HepG2 (cell line): ENCODE measurements around the gene PRM2. TPM values are rescaled to one million over a fixed set of nuclear protein-coding genes. Genes with fewer than 3 reads are reported as not detected.

Experiments
- ASH2L ChIP-seq: fragments of 300-600, 200-600 bp; sonication (generic); IDR thresholded peaks from 2 replicates; pipeline ENCODE4 v1.7.0; 2017; ENCODE audit warnings: low read depth, mild to moderate bottlenecking, moderate library complexity, mixed read lengths, low read length; ENCODE audit not compliant: insufficient read length
- FOXK2 ChIP-seq: fragments of 450-650 bp; IDR thresholded peaks from 2 replicates; pipeline ENCODE4 v1.6.1; 2016
- FOXP4 ChIP-seq: sonication (generic); formaldehyde crosslinking; IDR thresholded peaks from 2 replicates; pipeline ENCODE4 v1.4.0; 2020; ENCODE audit warnings: missing genetic modification reagents
- KDM1A ChIP-seq: IDR thresholded peaks from 2 replicates; pipeline ENCODE4 v1.6.1; 2016; ENCODE audit warnings: missing compliant biosample characterization
- KLF16 ChIP-seq, 2 experiments: sonication (generic) in 1 of 2; formaldehyde crosslinking in 1 of 2; IDR thresholded peaks; 2 replicates each; pipeline versions ENCODE4 v1.6.1 to v1.8.0; 2016 to 2023; ENCODE audit warnings: missing genetic modification reagents in 2 of 2, missing compliant biosample characterization in 1 of 2
- MED1 ChIP-seq: sonication (generic); formaldehyde crosslinking; IDR thresholded peaks from 2 replicates; pipeline ENCODE4 v1.4.0; 2020; ENCODE audit warnings: missing genetic modification reagents
- MYPOP ChIP-seq: sonication (generic); formaldehyde crosslinking; IDR thresholded peaks from 2 replicates; pipeline ENCODE4 v1.8.1; 2023; ENCODE audit warnings: mild to moderate bottlenecking, moderate library complexity, missing genetic modification reagents
- RXRB ChIP-seq: IDR thresholded peaks from 2 replicates; pipeline ENCODE4 v1.6.1; 2016; ENCODE audit warnings: borderline replicate concordance, missing genetic modification reagents, missing compliant biosample characterization
- SPEN ChIP-seq: sonication (generic); formaldehyde crosslinking; IDR thresholded peaks from 2 replicates; pipeline ENCODE4 v1.5.1; 2020; ENCODE audit warnings: low read depth, mild to moderate bottlenecking, missing genetic modification reagents
- THAP11 ChIP-seq: IDR thresholded peaks from 2 replicates; pipeline ENCODE4 v1.6.1; 2016; ENCODE audit warnings: missing biosample characterization, missing genetic modification reagents
- TRAFD1 ChIP-seq: sonication (generic); formaldehyde crosslinking; IDR thresholded peaks from 2 replicates; pipeline ENCODE4 v1.5.1; 2020; ENCODE audit warnings: missing genetic modification reagents, mild to moderate bottlenecking, borderline replicate concordance
- ZBTB1 ChIP-seq: sonication (generic); formaldehyde crosslinking; IDR thresholded peaks from 2 replicates; pipeline ENCODE4 v1.4.0; 2020; ENCODE audit warnings: missing genetic modification reagents, borderline replicate concordance
- ZFY ChIP-seq: sonication (generic); formaldehyde crosslinking; IDR thresholded peaks from 2 replicates; pipeline ENCODE4 v1.4.0; 2020; ENCODE audit warnings: missing genetic modification reagents
- ZNF12 ChIP-seq: sonication (generic); formaldehyde crosslinking; IDR thresholded peaks from 2 replicates; pipeline ENCODE4 v1.5.0; 2020; ENCODE audit warnings: missing genetic modification reagents
- ZNF205 ChIP-seq: IDR thresholded peaks from 2 replicates; pipeline ENCODE4 v1.6.1; 2018; ENCODE audit warnings: missing biosample characterization, missing genetic modification reagents
- ZNF251 ChIP-seq: sonication (generic); formaldehyde crosslinking; IDR thresholded peaks from 2 replicates; pipeline ENCODE4 v1.9.0; 2021; ENCODE audit warnings: mild to moderate bottlenecking, missing genetic modification reagents
- ZNF281 ChIP-seq: sonication (generic); formaldehyde crosslinking; IDR thresholded peaks from 2 replicates; pipeline ENCODE4 v1.4.0; 2020; ENCODE audit warnings: missing genetic modification reagents, borderline replicate concordance
- ZNF605 ChIP-seq: sonication (generic); formaldehyde crosslinking; IDR thresholded peaks from 2 replicates; pipeline ENCODE4 v1.8.0; 2022; ENCODE audit warnings: mild to moderate bottlenecking, missing genetic modification reagents
- ZNF720 ChIP-seq: sonication (generic); formaldehyde crosslinking; IDR thresholded peaks from 2 replicates; pipeline ENCODE4 v1.4.0; 2020; ENCODE audit warnings: missing genetic modification reagents
- ZNF788 ChIP-seq: sonication (generic); formaldehyde crosslinking; IDR thresholded peaks from 2 replicates; pipeline ENCODE4 v1.5.0; 2020; ENCODE audit warnings: mild to moderate bottlenecking, missing genetic modification reagents, borderline replicate concordance
- ZSCAN20 ChIP-seq: sonication (generic); formaldehyde crosslinking; IDR thresholded peaks from 2 replicates; pipeline ENCODE4 v1.4.0; 2020; ENCODE audit warnings: missing genetic modification reagents, mild to moderate bottlenecking, borderline replicate concordance
- ZSCAN29 ChIP-seq: sonication (generic); formaldehyde crosslinking; conservative IDR thresholded peaks from 2 replicates; pipeline ENCODE4 v1.4.0; 2020; ENCODE audit warnings: mild to moderate bottlenecking, missing genetic modification reagents
- polyA plus RNA-seq, 8 experiments: library from polyadenylated mRNA; depleted of rRNA in 3 of 8; stranded (reverse) in 7 of 8; unstranded in 1 of 8; fragments of >200 nt; fragmentation: Illumina TruSeq in 4 of 8; extraction: Trizol in 4 of 8; gene quantifications; 2 replicates each; pipeline versions ENCODE4 v1.2.1 to v1.2.3, GENCODE V29; 2011 to 2016; ENCODE audit warnings: low read depth in 4 of 8, missing spikeins in 1 of 8, mixed read lengths in 1 of 8; ENCODE audit not compliant: insufficient read depth in 1 of 8
- total RNA-seq, 5 experiments: library from RNA; depleted of rRNA; stranded (reverse); fragments of >200 nt; fragmentation: Illumina TruSeq; extraction: Trizol; gene quantifications; 2 replicates each; pipeline ENCODE4 v1.2.3, GENCODE V29; 2016; ENCODE audit warnings: low read depth in 1 of 5

PRM2 gene
- total and polyA plus RNA-seq, 2 of the 13 experiments (the other 11 are each of a cell fraction or from before 2014, with no cell fraction given): 0.54 TPM; not detected in 1

GRCh38 chr16:11273721-11274324, 2.5 kb downstream of the PRM2 start (continued):
- TF ChIP-seq MYPOP (CRISPR knock-in tag) (0 out of 2 replicates have a peak, but pooled peaks have one; percentile 61), ZNF720 (no peak), KDM1A (CRISPR knock-in tag) (0 out of 2 replicates have a peak, but pooled peaks have one; percentile 71), ZNF12 (CRISPR knock-in tag) (no peak), ZSCAN20 (no peak), ZFY (peak; percentile 67; the same call in 1 of the 2 replicates), ZNF605 (CRISPR knock-in tag) (0 out of 2 replicates have a peak, but pooled peaks have one; percentile 65), ASH2L (peak; percentile 61), ZNF788 (CRISPR knock-in tag) (0 out of 2 replicates have a peak, but pooled peaks have one; percentile 44), ZNF251 (no peak), RXRB (CRISPR knock-in tag) (peak; percentile 42), FOXP4 (CRISPR knock-in tag) (peak; percentile 49; the same call in 1 of the 2 replicates), SPEN (CRISPR knock-in tag) (no peak), MED1 (CRISPR knock-in tag) (peak; percentile 64; the same call in 1 of the 2 replicates), FOXK2 (no peak), KLF16 (CRISPR knock-in tag; IDR thresholded peaks at IDR 0.05) (peak in 1 of 2 experiments; percentile 66; a peak in 2 of 4 replicates), TRAFD1 (CRISPR knock-in tag) (0 out of 2 replicates have a peak, but pooled peaks have one; percentile 30), ZNF205 (CRISPR knock-in tag) (no peak), THAP11 (CRISPR knock-in tag) (no peak), ZBTB1 (CRISPR knock-in tag) (no peak), ZNF281 (peak; percentile 43; the same call in 1 of the 2 replicates), ZSCAN29 (CRISPR knock-in tag) (peak; percentile 73; the same call in 1 of the 2 replicates)
